Right renal pelvis (tissue), 4 donors: ENCODE results near the gene PTPN11. TPM values are rescaled to one million over a fixed set of nuclear protein-coding genes. Genes with fewer than 3 reads are reported as not detected.
"Not testable (repeated sequence)": the region's sequence is repeated elsewhere in the genome, so short reads cannot be mapped to it uniquely, and the experiment has no call there.

Source experiments
- DNase-seq, 4 donors: peaks; one replicate each; pipeline ENCODE4 v3.0.0-alpha.2; 2013; ENCODE audit warnings: low read depth in 4 of 4, low spot score in 3 of 4, missing footprints in 1 of 4
- polyA plus RNA-seq, 4 donors: library from polyadenylated mRNA; unstranded; fragments of 120-200 nt; gene quantifications; one replicate each; pipeline ENCODE4 v1.2.1, GENCODE V29; 2013; ENCODE audit not compliant: insufficient read length in 4 of 4

PTPN11 gene
- 10 to 100 TPM; 70.8 to 90.2 (median 88.8) TPM for polyA plus RNA-seq

- DNase-seq, result peak; percentile 55 to 81 (median 64)
These were observed at the start of gene PTPN11 for GRCh38 chr12:112418608-112419296. TSS of gene PTPN11 (plus strand) at chr12:112418947. CDS start at chr12:112419112, 165 bp downstream.

- no peak for DNase-seq
These were observed 48.5 kb upstream of the PTPN11 start for GRCh38 chr12:112370199-112370598.

- DNase-seq, result no peak
These were observed 47.8 kb upstream of the PTPN11 start for GRCh38 chr12:112370868-112371510.

GRCh38 chr12:112374166-112374740 is 44.5 kb upstream of the PTPN11 start:
- DNase-seq, result no peak

GRCh38 chr12:112375105-112375504 is 43.6 kb upstream of the PTPN11 start:
- DNase-seq, result no peak

- DNase-seq, result peak in 1 of 4 donors; percentile 8
These were observed 37.9 kb upstream of the PTPN11 start for GRCh38 chr12:112380663-112381405.

GRCh38 chr12:112381406-112381882 is 37.3 kb upstream of the PTPN11 start:
- DNase-seq, result peak in 1 of 4 donors; percentile 13

- peak; percentile 80 to 85 (median 82) for DNase-seq
These were observed 36.6 kb upstream of the PTPN11 start, which contains the start of gene HECTD4 for GRCh38 chr12:112381883-112382796. TSS of gene HECTD4 (minus strand) at chr12:112382431. CDS start at chr12:112382128, 303 bp downstream.

GRCh38 chr12:112382866-112383265 is 35.9 kb upstream of the PTPN11 start:
- no peak for DNase-seq

GRCh38 chr12:112386726-112387125 is 32.0 kb upstream of the PTPN11 start:
- no peak for DNase-seq

GRCh38 chr12:112389228-112389627 is 29.5 kb upstream of the PTPN11 start:
- DNase-seq, result no peak

- not testable (repeated sequence) for DNase-seq
These were observed 28.7 kb upstream of the PTPN11 start for GRCh38 chr12:112389922-112390654.

GRCh38 chr12:112393328-112393727 is 25.4 kb upstream of the PTPN11 start:
- DNase-seq, result no peak

GRCh38 chr12:112401054-112401453 is 17.7 kb upstream of the PTPN11 start:
- DNase-seq, result no peak

GRCh38 chr12:112401903-112402498 is 16.7 kb upstream of the PTPN11 start:
- DNase-seq, result no peak

GRCh38 chr12:112406519-112407488 is 11.9 kb upstream of the PTPN11 start:
- no peak for DNase-seq

- DNase-seq, result not testable (repeated sequence)
These were observed 11.1 kb upstream of the PTPN11 start for GRCh38 chr12:112407683-112408082.
